HG02623 (cell line): ENCODE results near the gene ST3GAL2.

ENCODE experiments used
- ATAC-seq: cut with Tn5 transposase; IDR thresholded peaks from one replicate; pipeline ENCODE4 v1.9.1; 2021; ENCODE audit warnings: moderate library complexity; ENCODE audit not compliant: unreplicated experiment

Gene ST3GAL2

GRCh38 chr16:70438585-70438968, 323 bp downstream of the ST3GAL2 start:
- peak; percentile 3 for ATAC-seq

DNA sequence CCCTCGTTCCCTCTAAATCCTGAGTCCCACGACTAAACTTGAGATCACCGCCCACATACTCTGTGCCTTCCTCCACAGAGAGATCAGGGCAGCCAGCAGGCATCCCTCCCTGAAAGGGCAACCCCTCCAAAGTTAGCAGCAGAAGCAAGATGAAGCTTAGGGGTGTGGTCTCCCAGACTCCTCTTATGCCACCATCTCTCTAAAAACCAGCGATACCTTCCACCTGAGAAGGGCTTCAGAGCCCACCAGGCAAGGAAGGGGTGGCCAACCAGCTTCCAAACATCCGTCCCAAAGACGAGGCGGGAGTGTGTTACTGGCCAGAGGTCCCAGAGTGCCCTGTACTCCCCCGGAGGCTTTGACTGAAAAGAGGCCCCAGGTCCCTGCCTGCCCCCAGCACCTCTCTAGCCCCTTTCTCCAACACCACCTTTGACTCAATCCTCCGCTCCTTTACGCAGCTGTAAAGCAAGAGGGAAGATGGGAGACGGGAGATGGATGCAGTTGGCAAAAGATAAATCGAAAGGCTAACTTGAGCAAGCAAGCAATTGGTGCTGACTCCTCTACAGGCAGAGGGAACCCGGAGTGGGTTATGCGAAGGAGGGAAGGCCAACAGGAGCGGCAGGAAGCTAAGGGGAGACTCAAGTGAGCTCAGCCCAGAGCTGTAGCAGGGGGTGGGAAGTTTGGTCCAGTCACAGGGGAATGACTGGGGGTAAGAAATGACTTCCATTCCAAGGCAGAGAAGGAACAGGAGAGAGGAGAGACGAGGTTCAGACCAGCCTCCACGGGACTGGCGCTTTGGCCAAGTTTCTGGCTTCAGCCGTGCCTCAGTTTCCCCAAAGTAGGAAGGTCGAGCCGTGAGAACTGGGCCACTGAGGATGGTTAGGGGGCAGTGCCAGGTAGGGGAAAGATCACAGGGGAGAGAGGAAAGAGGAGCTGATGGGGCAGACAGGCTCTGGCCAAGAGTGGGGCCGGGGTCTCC, 1.0 kb downstream of the ST3GAL2 start:
- no peak for ATAC-seq

GRCh38 chr16:70437017-70437581, 1.8 kb downstream of the ST3GAL2 start:
- no peak for ATAC-seq

DNA sequence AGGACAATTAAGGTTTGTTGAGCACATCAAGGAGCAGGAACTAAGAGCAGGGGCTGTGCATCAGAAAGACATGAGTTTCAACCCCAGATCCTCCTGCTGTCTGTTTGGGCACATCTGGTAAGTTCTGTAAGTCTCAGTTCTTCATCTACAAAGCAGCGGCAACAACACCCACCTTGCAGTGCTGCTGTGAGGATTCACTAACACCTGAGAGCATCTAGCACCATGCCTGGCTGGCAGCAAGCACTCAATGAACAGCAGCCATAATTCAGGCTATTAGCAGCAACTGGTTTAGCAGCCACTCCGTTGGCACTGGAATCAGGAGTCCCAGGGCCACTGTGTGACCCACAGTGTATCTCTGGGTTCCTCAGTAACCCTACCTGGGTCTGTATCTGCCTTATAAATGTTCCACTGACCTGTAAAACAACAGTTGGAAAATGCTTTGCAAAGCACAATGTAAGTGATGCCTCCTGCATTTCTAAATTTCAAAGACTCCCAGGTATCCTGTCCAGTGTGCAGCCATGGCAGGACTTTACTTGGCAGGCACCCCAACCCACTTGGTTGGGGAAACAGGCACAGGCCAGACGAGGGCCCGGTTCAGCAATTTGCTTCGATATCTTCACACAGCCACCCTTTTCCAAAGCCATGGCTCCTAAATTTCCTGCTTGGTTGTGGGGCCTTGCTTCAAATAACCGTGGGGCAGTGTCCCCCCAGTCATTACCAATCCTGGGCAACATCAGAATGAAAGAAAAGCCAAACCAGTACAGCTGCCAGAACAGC, 4.2 kb downstream of the ST3GAL2 start:
- ATAC-seq, result no peak

GRCh38 chr16:70433458-70434103, 5.3 kb downstream of the ST3GAL2 start:
- ATAC-seq, result no peak

DNA sequence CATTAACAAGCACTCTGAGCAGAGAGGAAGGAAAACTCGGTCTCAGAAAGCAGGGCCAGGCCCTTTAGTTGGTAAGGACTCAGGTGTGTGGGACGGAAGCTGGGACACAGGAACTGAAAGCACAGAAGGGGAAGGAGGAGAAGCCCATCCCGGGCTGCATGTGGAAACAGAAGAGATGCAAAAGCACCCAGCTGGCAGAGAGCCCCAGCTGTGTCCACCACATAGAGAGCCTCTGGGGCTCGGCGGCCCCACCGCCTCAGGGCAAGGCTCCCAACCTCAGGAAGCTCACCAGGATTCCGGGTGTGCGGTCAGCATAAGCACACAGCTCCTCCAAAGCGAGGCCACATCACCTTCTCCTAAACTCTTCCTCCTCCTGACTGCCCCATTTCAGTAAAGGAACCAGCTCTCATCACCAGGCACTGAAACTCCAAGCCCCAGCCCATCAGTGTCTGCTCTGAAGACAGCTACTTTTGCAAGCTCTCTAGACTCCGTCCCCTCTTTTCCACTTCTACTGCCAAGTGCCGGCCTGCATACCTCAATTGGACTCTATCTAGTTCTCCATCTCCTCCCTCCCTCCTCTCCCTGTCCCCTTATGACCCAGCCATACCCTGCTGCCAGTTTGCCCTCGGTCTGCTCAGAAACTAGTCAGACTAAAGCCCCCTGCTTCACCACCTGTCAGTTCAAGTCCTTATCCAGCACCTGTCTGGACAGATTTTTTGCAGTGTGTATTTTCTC, 6.0 kb downstream of the ST3GAL2 start:
- ATAC-seq, result no peak

- ATAC-seq, result no peak
Observed at GRCh38 chr16:70432356-70432722, 6.6 kb downstream of the ST3GAL2 start.

- ATAC-seq, result peak; percentile 46
Observed at GRCh38 chr16:70430667-70431536, 8.0 kb downstream of the ST3GAL2 start.

- ATAC-seq, result no peak
Observed at GRCh38 chr16:70429888-70430666, 8.8 kb downstream of the ST3GAL2 start.

- peak; percentile 30 for ATAC-seq
Observed at GRCh38 chr16:70428178-70428998, 10.5 kb downstream of the ST3GAL2 start.

GRCh38 chr16:70427786-70428177, 11.1 kb downstream of the ST3GAL2 start:
- no peak for ATAC-seq

DNA sequence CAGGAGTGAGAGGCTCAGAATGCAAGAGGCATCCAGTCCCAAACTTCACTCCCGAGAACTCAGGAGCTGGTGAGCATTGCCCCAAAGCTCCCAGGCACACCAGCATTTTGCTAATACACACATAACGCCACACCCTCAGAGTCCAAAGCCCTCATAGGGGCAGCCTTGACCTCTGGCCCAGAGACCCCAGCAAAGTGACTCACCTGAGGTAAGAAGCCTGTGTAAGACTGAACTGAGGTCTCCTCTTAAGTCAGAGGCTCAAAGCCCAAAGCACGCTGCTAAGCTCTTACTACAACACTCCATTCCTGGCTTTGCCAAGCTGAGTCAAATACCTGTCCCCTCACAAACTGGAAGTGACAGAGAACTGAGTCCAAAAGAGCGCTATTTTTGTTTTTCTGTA, 16.4 kb downstream of the ST3GAL2 start:
- no peak for ATAC-seq

DNA sequence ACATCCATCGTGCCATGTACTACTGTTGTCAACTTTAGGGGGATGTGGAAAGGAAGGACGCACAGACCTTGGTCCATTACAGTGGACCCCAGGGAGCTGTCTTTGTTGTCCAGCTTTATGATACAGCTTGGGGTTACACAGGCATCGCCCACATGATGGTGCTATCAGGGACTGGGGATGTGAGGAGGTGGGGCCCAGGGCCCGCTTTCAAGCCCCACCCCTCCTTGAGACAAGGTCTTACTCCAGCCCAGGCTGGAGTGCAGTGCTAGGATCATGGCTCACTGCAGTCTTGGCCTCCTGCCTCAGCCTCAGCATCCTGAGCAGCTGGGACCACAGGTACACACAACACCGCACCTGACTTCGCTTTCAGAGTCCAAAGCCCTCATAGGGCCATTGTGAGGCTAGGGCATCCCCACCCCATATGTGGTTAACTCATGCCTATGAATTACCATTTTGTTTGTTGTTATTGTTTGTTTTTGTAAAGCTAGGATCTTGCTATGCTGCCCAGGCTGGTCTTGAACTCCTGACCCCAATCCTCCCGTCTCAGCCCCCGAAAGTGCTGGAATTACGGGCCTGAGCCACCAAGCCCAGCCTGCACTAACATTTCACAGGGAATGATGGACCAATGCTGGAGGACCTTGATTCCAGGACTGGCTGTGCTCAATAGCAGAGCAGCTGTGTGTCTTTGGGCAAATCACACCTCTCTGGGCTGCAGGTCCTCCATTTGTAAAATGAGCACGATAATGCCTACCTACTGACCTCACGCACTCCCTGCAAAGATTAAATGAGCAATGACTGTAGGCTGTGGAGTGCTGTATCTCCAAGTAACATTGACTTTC, 17.2 kb downstream of the ST3GAL2 start:
- no peak for ATAC-seq

GRCh38 chr16:70421014-70421413, 17.9 kb downstream of the ST3GAL2 start:
- no peak for ATAC-seq

DNA sequence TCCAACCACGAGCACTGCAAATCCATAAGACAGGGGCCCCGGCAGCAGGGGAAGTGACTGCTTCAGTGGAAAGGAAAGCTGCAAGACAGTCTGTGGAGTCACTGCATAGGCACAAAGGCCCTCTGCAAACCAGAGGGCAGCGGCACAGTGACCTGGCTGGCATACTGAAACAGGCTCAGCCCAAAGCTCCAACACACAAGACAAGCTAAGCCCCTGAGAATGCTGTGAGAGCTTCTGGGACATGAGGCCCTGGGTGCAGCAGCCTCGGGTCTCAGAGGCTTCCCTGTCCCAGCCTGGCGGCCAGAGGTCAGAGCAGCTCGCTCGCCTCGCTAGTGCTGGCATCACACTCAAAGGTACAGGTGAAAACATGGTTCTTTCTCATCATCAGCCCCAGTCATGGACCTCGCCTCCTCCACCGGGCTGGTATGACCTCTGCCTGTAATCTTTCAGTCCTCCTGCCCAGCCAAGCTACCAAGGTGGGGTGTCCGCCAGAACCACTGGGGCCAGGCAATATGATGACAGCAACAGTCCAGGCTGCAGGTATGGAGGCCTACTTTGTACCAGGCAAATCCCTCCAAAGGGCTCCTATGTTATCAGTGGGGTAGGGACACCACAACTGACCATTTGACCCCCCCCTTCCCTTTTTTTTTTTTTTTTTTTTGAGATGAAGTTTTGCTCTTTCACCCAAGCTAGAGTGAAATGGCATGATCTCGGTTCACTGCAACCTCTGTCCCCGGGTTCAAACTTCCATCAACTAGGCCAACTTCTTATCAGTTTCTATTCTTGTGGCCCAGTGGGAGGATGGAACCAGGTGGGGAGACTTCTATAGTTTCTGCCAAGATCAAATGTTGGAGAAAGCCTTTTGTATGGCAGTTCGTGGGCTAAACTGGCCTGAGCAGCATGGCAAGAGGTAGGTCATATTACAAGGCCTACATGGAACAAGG, 19.2 kb downstream of the ST3GAL2 start:
- no peak for ATAC-seq

DNA sequence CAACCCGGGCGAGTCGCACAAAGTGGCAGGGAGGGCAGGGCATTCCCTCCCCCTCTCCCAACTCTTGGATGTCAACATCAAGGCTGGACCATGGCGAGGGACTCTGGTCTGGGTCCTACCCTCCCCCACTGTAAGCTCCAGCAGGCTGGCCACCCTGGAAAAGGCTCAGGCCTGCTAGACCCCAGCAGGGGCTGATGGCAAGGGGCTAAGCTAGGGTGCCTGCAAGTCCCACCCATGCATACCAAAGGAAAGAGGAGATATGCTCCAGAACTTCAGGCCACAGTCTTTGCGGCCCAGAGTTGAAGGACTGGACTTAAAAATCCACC, 19.9 kb downstream of the ST3GAL2 start:
- ATAC-seq, result no peak
